ENCODE measurements around the gene KIRREL2. TPM values are rescaled to one million over a fixed set of nuclear protein-coding genes. Genes with fewer than 3 reads are reported as not detected.
A peak's percentile ranks its signal among the peaks of the same experiment; 100 is the strongest.

The KIRREL2 gene
- total and polyA plus RNA-seq, 9 of the 15 experiments (the other 6 are each of a cell fraction or from before 2014, with no cell fraction given) = 0.01 to 0.12 (median 0.09) TPM; not detected in 4

DNA sequence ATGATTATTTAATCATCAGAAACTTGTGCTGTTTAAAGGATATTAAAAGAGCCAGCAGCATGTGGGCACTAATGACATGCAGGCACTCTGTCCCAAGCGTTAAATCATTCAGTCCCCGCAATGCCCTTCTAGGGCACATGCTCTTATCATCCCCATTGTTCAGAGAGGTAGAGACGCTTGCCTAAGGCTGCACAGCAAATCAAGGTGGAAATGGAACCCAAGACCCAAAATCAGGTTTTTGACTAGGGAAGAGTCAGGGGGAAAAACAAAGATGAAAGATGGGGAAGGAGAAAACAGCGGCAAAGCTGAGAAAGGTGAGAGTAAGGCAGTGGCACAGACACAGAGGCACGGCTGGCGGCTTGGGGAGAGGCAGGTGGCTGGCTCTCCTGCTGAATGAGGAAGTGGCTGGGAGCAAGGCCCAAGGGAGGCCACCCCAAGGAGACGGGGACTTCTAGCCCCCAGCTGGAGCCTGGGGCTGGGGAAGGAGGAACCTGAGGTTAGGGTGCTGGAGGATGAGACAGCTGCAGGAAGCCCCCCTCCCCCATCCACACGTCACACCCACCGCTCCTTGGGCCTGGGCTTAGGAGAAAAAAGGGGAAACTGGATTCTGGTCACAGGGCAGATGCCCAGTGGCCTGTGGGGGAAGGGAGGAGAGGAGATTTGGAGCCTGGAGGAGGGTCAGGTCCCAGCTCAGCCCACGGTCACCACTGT is 52.4 kb downstream of the KIRREL2 start (continued):
- peak in 1 of 2 experiments; percentile 64; a peak in 1 of 4 replicates for TF ChIP-seq ZNF639 (CRISPR knock-in tag; conservative IDR thresholded peaks at IDR 0.05 in 1 of 2, IDR thresholded peaks at IDR 0.05 in 1 of 2)
- TF ChIP-seq ZNF76 (CRISPR knock-in tag; IDR thresholded peaks at IDR 0.05; ENCODE audit: borderline replicate concordance) = no peak
- TF ChIP-seq ZNF717 (CRISPR knock-in tag; IDR thresholded peaks at IDR 0.05) = no peak
- no peak for TF ChIP-seq ZSCAN29 (IDR thresholded peaks at IDR 0.05)
- no peak for TF ChIP-seq ZNF436 (CRISPR knock-in tag; IDR thresholded peaks at IDR 0.05)
- TF ChIP-seq, protein P1, sequence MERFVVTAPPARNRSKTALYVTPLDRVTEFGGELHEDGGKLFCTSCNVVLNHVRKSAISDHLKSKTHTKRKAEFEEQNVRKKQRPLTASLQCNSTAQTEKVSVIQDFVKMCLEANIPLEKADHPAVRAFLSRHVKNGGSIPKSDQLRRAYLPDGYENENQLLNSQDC (CRISPR knock-in tag; IDR thresholded peaks at IDR 0.05) = no peak
- no peak for TF ChIP-seq ZBTB11 (CRISPR knock-in tag; IDR thresholded peaks at IDR 0.05)
- no peak for TF ChIP-seq C11orf30 (IDR thresholded peaks at IDR 0.05; ENCODE audit: low read depth)
- TF ChIP-seq BMI1 (IDR thresholded peaks at IDR 0.05; ENCODE audit: low read length) = no peak
- no peak for TF ChIP-seq PPARD (CRISPR knock-in tag; IDR thresholded peaks at IDR 0.05)
- TF ChIP-seq RREB1 (CRISPR knock-in tag; IDR thresholded peaks at IDR 0.05) = no peak
- TF ChIP-seq ZNF778 (CRISPR knock-in tag; IDR thresholded peaks at IDR 0.05) = no peak
- TF ChIP-seq BCOR (IDR thresholded peaks at IDR 0.05) = peak; percentile 100
- TF ChIP-seq SMARCE1 (IDR thresholded peaks at IDR 0.05) = peak; percentile 75; the same call in 1 of the 2 replicates
